ENCODE measurements around the gene TIFAB. TPM values are rescaled to one million over a fixed set of nuclear protein-coding genes. Genes with fewer than 3 reads are reported as not detected.

The TIFAB gene
- not detected for polyA plus RNA-seq (2013, experiment 1 of 2; ENCODE audit: insufficient read length)
- polyA plus RNA-seq (2013, experiment 2 of 2; ENCODE audit: insufficient read length), result not detected

DNA sequence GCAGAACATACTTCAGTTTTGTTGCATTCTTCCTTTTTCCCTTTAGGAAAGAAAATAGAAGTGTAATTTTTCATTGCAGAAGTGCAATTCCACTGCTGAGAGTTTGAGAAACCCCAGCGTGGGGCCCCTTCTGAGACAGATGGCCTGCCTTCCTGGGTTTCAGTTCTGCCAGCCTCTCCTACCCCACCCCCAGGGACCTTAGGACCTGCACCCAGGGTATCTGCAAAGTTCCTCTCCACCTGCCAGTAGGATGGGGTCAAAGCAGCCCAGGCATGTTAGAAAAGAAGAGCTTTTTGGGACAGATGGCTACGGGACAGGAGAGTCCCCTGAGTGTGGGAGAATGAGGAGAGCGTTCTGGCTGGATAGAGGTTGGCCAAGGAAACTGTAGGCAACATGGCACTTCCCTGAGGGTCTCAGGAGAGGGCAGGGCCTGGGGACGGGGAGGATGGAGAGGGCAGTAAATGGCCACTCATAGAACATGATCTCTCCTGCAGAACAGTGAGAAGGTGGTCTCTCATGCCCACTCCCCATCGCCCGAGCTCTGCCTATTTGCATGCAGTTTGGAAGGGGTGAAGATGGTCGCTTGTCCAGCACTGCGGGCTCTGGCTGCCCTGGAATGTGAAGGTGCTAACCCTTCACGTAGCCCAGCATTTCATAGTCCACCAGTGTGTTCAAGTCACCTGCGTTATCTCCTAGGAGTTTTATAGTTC is at the start of gene TIFAB:
TIFAB (minus strand) TSS at position 31 of the 710 bp plus-strand sequence. CDS start 2,412 bp downstream, outside the sequence.
- no peak for DNase-seq

DNA sequence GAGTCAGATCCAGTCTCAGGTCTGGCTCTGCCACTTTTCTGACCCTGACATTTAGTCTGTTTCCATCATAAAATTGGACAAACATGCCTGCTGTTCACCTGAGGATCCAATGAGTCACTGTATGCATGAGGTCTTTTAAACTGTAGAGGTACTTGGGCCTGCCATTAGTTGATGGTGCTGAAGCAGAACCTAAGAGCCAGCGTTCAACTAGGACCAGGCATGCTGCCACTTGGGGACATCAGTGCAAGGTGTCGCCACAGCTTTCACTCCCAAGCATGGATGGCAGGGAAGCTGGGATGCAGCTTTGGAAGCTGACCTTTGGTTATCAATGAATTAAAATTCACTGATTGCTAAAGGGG is 46.5 kb upstream of the TIFAB start:
- DNase-seq, result no peak

- peak; percentile 27 for DNase-seq
Observed at GRCh38 chr5:135497971-135498636, 46.0 kb upstream of the TIFAB start.

GRCh38 chr5:135495531-135495930 is 43.4 kb upstream of the TIFAB start:
- DNase-seq, result peak; percentile 16

DNA sequence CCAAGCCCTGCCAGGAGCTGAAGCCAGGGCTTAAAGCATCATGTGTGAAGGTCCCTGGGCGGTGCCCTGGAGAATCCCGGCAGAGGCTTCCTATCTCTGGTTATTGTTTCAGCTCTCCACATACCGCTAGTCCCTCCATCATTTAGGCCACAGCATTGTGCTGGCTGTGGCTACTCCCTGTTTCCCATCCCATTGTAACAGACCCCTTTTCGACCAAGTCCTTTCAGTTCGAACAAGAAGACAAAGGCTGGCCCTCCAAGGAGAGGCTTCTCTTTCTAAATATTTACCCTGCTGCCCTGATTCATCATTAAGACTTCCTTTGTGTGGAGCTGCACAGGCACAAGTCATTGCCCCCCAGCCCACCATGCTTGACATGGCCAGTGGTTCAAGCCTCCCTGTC is 42.0 kb upstream of the TIFAB start:
- DNase-seq, result no peak

- peak; percentile 86 for DNase-seq
Observed at GRCh38 chr5:135493406-135494180, 41.4 kb upstream of the TIFAB start.

GRCh38 chr5:135492319-135492626 is 40.1 kb upstream of the TIFAB start:
- DNase-seq, result no peak

GRCh38 chr5:135491552-135492318 is 39.6 kb upstream of the TIFAB start:
- DNase-seq, result no peak

- DNase-seq, result no peak
Observed at GRCh38 chr5:135491038-135491551, 38.9 kb upstream of the TIFAB start.

DNA sequence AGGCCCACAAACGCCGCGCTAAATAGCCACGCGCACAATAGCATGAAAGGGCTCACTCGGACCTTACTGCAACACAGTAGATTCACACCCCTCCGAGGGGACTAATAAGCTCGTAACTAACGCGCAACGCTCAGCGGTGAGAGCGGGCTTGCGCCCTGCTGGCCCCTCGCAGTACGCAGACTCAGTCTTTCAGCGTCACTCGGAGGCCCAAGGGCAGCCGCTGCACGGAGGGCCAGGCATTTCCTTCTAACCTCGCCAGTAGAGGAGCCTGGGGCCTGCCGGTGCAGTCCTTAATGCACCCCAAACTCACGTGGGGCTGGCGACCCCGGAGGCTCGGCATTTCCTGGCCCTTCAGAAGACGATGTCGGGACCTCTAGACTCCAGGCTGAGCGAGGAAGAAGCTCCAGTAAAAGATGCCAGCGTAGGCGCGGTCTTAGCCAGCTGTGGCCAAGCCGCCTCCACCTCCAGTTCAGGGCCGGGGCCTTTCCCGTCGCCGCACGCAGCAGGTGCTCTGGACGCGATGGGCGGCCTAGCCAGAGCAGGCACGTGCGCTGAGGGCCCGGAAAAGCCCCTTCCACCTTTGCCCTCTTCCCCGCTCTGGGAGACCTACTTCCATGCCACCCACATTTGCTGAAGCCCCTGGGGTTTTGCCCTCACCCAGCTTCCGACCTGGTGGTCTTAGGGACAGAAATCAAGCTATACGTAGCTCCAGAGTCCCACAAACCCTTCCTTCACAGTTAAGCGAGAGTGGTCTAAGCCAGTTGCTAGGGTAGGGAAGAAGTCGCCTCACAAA is 38.3 kb upstream of the TIFAB start:
- no peak for DNase-seq

GRCh38 chr5:135489466-135490244 is 37.5 kb upstream of the TIFAB start:
- no peak for DNase-seq

DNA sequence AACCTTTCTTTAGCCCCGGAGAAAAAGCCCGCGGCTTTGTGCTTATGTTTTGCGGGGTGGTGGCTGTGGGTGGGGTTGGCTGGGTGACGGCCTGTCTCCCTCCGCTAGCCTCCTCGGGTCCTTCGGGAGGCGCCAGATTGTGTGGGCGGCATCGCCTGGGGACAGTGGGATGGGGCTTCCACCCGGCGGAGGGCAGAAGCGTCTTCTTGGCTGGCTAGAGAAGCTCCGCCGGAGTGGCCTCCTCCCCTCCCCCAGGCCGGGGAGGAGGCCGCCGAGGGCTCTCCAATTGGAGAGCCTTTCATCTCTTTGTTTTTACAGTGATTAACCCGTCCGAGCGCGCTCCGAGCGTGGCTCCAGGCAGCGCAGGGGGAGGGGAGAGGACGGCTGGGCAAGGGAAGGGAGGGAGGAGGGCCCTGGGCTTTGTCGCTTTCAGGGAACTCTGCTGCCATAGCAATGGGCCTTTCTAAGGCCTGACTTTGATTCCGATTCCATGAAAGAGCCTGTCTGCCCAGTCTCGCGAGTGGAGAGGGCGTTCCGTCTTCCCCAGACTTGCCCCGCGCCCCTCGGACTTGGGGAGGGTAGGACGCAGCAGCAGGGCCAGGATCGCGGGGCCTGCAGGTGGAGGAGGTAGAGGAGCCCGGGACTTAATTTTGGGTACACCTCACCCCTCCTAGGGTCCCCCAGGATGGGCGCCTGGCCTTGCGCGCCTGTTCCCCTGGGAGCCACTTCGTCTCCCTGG is 36.7 kb upstream of the TIFAB start:
- DNase-seq, result peak; percentile 91

DNA sequence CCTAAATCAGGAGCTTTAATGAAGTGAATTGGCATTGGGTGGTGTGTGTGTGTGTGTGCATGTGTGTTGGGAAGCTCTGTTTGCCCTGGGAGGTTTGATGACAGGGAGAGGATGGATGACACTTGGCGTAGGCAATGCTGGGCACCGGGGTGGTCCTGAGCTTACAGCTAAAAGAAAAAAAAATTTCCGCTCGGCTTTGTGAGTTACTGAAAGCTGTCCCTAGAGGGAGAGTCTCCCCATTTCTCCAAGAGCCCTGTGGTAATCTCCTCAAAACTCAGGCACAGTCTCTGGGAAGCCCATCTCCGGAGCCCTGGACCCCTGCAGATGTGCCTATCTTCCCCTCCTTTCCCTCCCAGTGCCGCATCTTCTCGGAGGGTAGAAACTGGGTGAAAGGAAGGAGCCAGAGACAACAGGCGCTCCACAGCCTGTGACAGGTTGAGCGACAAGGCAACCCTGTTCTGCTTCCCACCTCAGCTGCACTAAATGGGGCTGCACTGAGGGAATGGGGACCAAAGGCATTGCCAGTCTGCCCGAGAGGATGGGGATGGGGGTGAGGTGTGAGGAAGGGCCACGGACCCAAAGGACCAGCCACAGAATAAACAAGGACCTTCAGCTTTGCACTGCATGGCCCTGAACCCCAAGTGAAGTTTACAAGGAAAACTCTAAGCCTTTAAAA is 35.8 kb upstream of the TIFAB start:
- no peak for DNase-seq

GRCh38 chr5:135487037-135487395 is 34.9 kb upstream of the TIFAB start:
- no peak for DNase-seq

GRCh38 chr5:135486131-135487036 is 34.2 kb upstream of the TIFAB start:
- no peak for DNase-seq

GRCh38 chr5:135484674-135485086 is 32.5 kb upstream of the TIFAB start:
- no peak for DNase-seq

- no peak for DNase-seq
Observed at GRCh38 chr5:135483254-135483653, 31.1 kb upstream of the TIFAB start.

DNA sequence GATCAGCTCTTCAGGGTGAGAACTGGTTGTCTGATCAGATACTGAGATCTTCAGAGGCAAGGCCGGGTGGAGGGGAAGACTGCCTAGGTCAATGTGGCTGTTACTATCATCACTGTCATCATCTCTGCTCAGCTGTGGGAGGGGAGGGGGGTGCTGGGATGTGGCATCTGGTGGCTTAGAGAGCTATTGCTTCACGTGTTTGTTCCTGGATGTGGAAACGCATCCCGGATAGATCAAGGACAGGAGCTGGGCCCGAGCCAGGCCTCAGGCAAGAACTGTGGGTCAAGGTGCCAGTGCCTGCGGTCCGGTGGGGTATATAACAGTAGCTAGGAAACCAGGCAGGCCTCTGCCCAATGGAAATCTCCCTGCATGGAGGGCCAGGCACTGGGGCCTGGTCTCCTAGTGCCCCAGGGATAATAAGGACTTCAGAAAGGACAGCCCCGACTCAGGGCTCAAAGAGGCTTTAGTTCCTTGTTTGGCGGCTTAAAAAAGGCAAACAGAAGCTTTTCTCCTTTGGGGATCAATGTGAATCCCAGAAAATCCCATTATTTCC is 30.3 kb upstream of the TIFAB start:
- no peak for DNase-seq
